H9 (cell line): ENCODE data around the gene LEO1. TPM values are rescaled to one million over a fixed set of nuclear protein-coding genes. Genes with fewer than 3 reads are reported as not detected.

ENCODE experiments used
- DNase-seq: peaks from one replicate; pipeline ENCODE4 v3.0.0-alpha.2; 2017
- H2AFZ ChIP-seq: one replicate; pipeline ENCODE4 v1.6.1; 2013; ENCODE audit warnings: mild to moderate bottlenecking, low read length, control low read depth, moderate library complexity
- H2AK5ac ChIP-seq: 2 replicates; pipeline ENCODE4 v1.6.1; 2013; ENCODE audit warnings: low read length, control low read depth, mixed read lengths; ENCODE audit not compliant: insufficient read length
- H2BK120ac ChIP-seq: one replicate; pipeline ENCODE4 v1.6.1; 2013; ENCODE audit warnings: low read depth, mild to moderate bottlenecking, low read length, control low read depth, inconsistent platforms; ENCODE audit not compliant: poor library complexity, severe bottlenecking
- H2BK12ac ChIP-seq: 2 replicates; pipeline ENCODE4 v1.6.1; 2013; ENCODE audit warnings: low read length, control low read depth, mixed read lengths, low read depth; ENCODE audit not compliant: insufficient read length
- H2BK15ac ChIP-seq: 2 replicates; pipeline ENCODE4 v1.6.1; 2013; ENCODE audit warnings: low read depth, low read length, control low read depth
- H2BK20ac ChIP-seq: one replicate; pipeline ENCODE4 v1.6.1; 2013; ENCODE audit warnings: low read depth, mild to moderate bottlenecking, low read length, control low read depth, inconsistent platforms; ENCODE audit not compliant: poor library complexity, severe bottlenecking
- H2BK5ac ChIP-seq: 2 replicates; pipeline ENCODE4 v1.6.1; 2013; ENCODE audit warnings: low read length, control low read depth, mixed read lengths; ENCODE audit not compliant: insufficient read length
- H3K14ac ChIP-seq: 2 replicates; pipeline ENCODE4 v1.6.1; 2013; ENCODE audit warnings: low read length, control low read depth; ENCODE audit not compliant: insufficient read depth
- H3K18ac ChIP-seq: 2 replicates; pipeline ENCODE4 v1.6.1; 2013; ENCODE audit warnings: low read depth, mild to moderate bottlenecking, mixed read lengths, low read length, control low read depth; ENCODE audit not compliant: insufficient read length
- H3K23ac ChIP-seq: 2 replicates; pipeline ENCODE4 v1.6.1; 2013; ENCODE audit warnings: low read length, control low read depth, mixed read lengths, low read depth; ENCODE audit not compliant: insufficient read length
- H3K23me2 ChIP-seq: 2 replicates; pipeline ENCODE4 v1.6.1; 2013; ENCODE audit warnings: low read depth, mild to moderate bottlenecking, mixed read lengths, low read length, control low read depth; ENCODE audit not compliant: insufficient read length, poor library complexity, severe bottlenecking
- H3K27ac ChIP-seq: 2 replicates; pipeline ENCODE4 v1.5.1; 2013; ENCODE audit warnings: low read length, control low read depth, mixed read lengths, low read depth; ENCODE audit not compliant: insufficient read length
- H3K27me3 ChIP-seq: 2 replicates; pipeline ENCODE4 v1.6.1; 2013; ENCODE audit warnings: low read length, control low read depth, inconsistent platforms; ENCODE audit not compliant: insufficient read depth
- H3K4ac ChIP-seq: 2 replicates; pipeline ENCODE4 v1.6.1; 2013; ENCODE audit warnings: low read depth, mild to moderate bottlenecking, control low read depth, inconsistent platforms, low read length, moderate library complexity
- H3K4me1 ChIP-seq: 2 replicates; pipeline ENCODE4 v1.6.1; 2013; ENCODE audit warnings: low read length, control low read depth, inconsistent platforms; ENCODE audit not compliant: insufficient read depth
- H3K4me2 ChIP-seq: 2 replicates; pipeline ENCODE4 v1.6.1; 2013; ENCODE audit warnings: low read length, control low read depth, mixed read lengths; ENCODE audit not compliant: insufficient read length, insufficient read depth
- H3K56ac ChIP-seq: 2 replicates; pipeline ENCODE4 v1.6.1; 2013; ENCODE audit warnings: low read depth, mild to moderate bottlenecking, mixed read lengths, low read length, control low read depth; ENCODE audit not compliant: insufficient read length
- H3K79me1 ChIP-seq: 2 replicates; pipeline ENCODE4 v1.6.1; 2013; ENCODE audit warnings: low read depth, mild to moderate bottlenecking, moderate library complexity, low read length, control low read depth, inconsistent platforms; ENCODE audit not compliant: insufficient read depth, poor library complexity, severe bottlenecking
- H3K79me2 ChIP-seq: 2 replicates; pipeline ENCODE4 v1.6.1; 2013; ENCODE audit warnings: low read length, control low read depth, inconsistent platforms; ENCODE audit not compliant: insufficient read depth
- H3K9ac ChIP-seq: 2 replicates; pipeline ENCODE4 v1.6.1; 2013; ENCODE audit warnings: low read length, control low read depth, mixed read lengths; ENCODE audit not compliant: insufficient read length; ENCODE audit errors: extremely low read depth
- H3K9me3 ChIP-seq: one replicate; pipeline ENCODE4 v1.6.1; 2013; ENCODE audit warnings: low read depth, low read length, inconsistent platforms; ENCODE audit not compliant: control insufficient read depth
- H3T11ph ChIP-seq: one replicate; pipeline ENCODE4 v1.6.1; 2013; ENCODE audit warnings: mild to moderate bottlenecking, low read length, control low read depth, inconsistent platforms
- H4K20me1 ChIP-seq: one replicate; pipeline ENCODE4 v1.6.1; 2013; ENCODE audit not compliant: control insufficient read depth, insufficient read length, insufficient read depth
- H4K5ac ChIP-seq: 2 replicates; pipeline ENCODE4 v1.6.1; 2013; ENCODE audit warnings: low read depth, mild to moderate bottlenecking, mixed read lengths, low read length, control low read depth; ENCODE audit not compliant: insufficient read length
- H4K8ac ChIP-seq: replicated peaks from 2 replicates; pipeline ENCODE4 v1.6.1; 2013; ENCODE audit warnings: low read length, control low read depth, mixed read lengths, low read depth; ENCODE audit not compliant: insufficient read length
- H4K91ac ChIP-seq: 2 replicates; pipeline ENCODE4 v1.6.1; 2013; ENCODE audit warnings: low read depth, mild to moderate bottlenecking, moderate library complexity, mixed read lengths, low read length, control low read depth; ENCODE audit not compliant: insufficient read length
- H3K27ac Mint-ChIP-seq, 3 experiments: 2 replicates in 2 of 3; 3 replicates in 1 of 3; pipeline ENCODE4 v1.8.0; 2020 to 2021; ENCODE audit warnings: mixed read lengths in 3 of 3, mild to moderate bottlenecking in 1 of 3, moderate library complexity in 1 of 3
- H3K27me3 Mint-ChIP-seq: 2 replicates; pipeline ENCODE4 v1.8.0; 2021; ENCODE audit warnings: low read depth, mild to moderate bottlenecking, moderate library complexity, mixed read lengths
- H3K36me3 Mint-ChIP-seq, 3 experiments: 2 replicates in 2 of 3; 3 replicates in 1 of 3; pipeline ENCODE4 v1.8.0; 2020 to 2021; ENCODE audit warnings: low read depth in 3 of 3, mixed read lengths in 3 of 3; ENCODE audit not compliant: insufficient read depth in 1 of 3
- H3K4me1 Mint-ChIP-seq, 2 experiments: 2 replicates each; pipeline ENCODE4 v1.8.0; 2020; ENCODE audit warnings: mixed read lengths in 2 of 2
- H3K4me3 Mint-ChIP-seq, 2 experiments: 2 replicates in 1 of 2; 3 replicates in 1 of 2; pipeline ENCODE4 v1.8.0; 2020 to 2021; ENCODE audit warnings: mild to moderate bottlenecking in 2 of 2, mixed read lengths in 2 of 2, moderate library complexity in 1 of 2
- H3K9me3 Mint-ChIP-seq, 2 experiments: 2 replicates in 1 of 2; 3 replicates in 1 of 2; pipeline ENCODE4 v1.8.0; 2020; ENCODE audit warnings: mild to moderate bottlenecking in 2 of 2, mixed read lengths in 2 of 2, moderate library complexity in 1 of 2
- CTCF ChIP-seq: fragments of 200-600 bp; sonication (generic); conservative IDR thresholded peaks from 3 replicates; pipeline ENCODE4 v1.8.0; 2021; ENCODE audit warnings: antibody characterized with exemption, mild to moderate bottlenecking
- WGBS: extraction: QIAGEN DNeasy Blood & Tissue Kit; methylation state at CpG from one replicate; pipeline ENCODE4 v1.1.7; 2013; ENCODE audit warnings: missing lambda C conversion rate, low lambda C conversion rate, mixed read lengths; ENCODE audit not compliant: insufficient read length; ENCODE audit errors: extremely low coverage; 5-methylcytosine and 5-hydroxymethylcytosine counted together
- total RNA-seq: library from RNA; stranded (reverse); gene quantifications from 2 replicates; pipeline ENCODE4 v1.2.1, GENCODE V29; 2021

Gene LEO1
- total RNA-seq, 1 experiment from 2014 or later: 30.3 TPM

GRCh38 chr15:52006702-52007340 lies 35.2 kb upstream of the LEO1 start:
- Histone ChIP-seq H3K4me2 (no peak overlapping the region), H3K14ac (no peak overlapping the region), H4K8ac (no peak overlapping the region), H3T11ph (no peak overlapping the region), H2BK20ac (no peak overlapping the region), H4K5ac (no peak overlapping the region), H3K4me1 (no peaks in the 10 kb centered on the region), H2BK12ac (no peak overlapping the region), H3K23me2 (no peaks in the 10 kb centered on the region), H4K20me1 (no peaks in the 10 kb centered on the region), H3K27me3 (no peaks in the 10 kb centered on the region), H3K79me2 (no peaks in the 10 kb centered on the region), H3K56ac (no peak overlapping the region), H3K9me3 (no peaks in the 10 kb centered on the region), H3K18ac (no peak overlapping the region), H2AK5ac (no peak overlapping the region), H4K91ac (no peak overlapping the region), H3K4ac (no peak overlapping the region), H3K27ac (no peak overlapping the region), H2AFZ (no peak overlapping the region), H3K79me1 (no peaks in the 10 kb centered on the region), H3K23ac (no peak overlapping the region), H2BK15ac (no peak overlapping the region), H2BK5ac (no peak overlapping the region), H2BK120ac (no peak overlapping the region), H3K9ac (no peak overlapping the region)
- WGBS: no CpG with 5 or more reads among the region's 3 CpGs
- no peaks in the 10 kb centered on the region for H3K27me3 Mint-ChIP-seq
- no peak for TF ChIP-seq CTCF
- H3K9me3 Mint-ChIP-seq: peaks cover 0 to 2% of the 10 kb centered on the region in 2 experiments; a peak in 1 of 5 replicates
- H3K4me3 Mint-ChIP-seq: no peak overlapping the region
- no peak overlapping the region for H3K27ac Mint-ChIP-seq
- DNase-seq: no peak
- H3K36me3 Mint-ChIP-seq: no peaks in the 10 kb centered on the region
- no peaks in the 10 kb centered on the region for H3K4me1 Mint-ChIP-seq
